Stomach (tissue), 4 donors: ENCODE measurements around the gene DAB1.

Source experiments
- EP300 ChIP-seq: sonication (generic); formaldehyde crosslinking; IDR thresholded peaks from one replicate; pipeline ENCODE4 v1.6.1; 2017; ENCODE audit warnings: antibody characterized with exemption
- POLR2A ChIP-seq, 4 donors: fragments of 450-650 bp; IDR thresholded peaks; one replicate each; pipeline ENCODE4 v1.6.1; 2016; ENCODE audit warnings: antibody characterized with exemption in 4 of 4, control low read depth in 2 of 4, mild to moderate bottlenecking in 1 of 4, moderate library complexity in 1 of 4
- POLR2AphosphoS5 ChIP-seq, 3 donors: sonication (generic); formaldehyde crosslinking; IDR thresholded peaks; one replicate each; pipeline ENCODE4 v1.6.1; 2016; ENCODE audit warnings: antibody characterized with exemption in 3 of 3
- TF ChIP-seq, protein P1 (sequence below), 7 experiments: fragments of 450-650 bp in 4 of 7; fragments of 200-600 bp in 3 of 7; sonication (generic) in 3 of 7; IDR thresholded peaks; one replicate each; pipeline ENCODE4 v1.5.1; 2016 to 2019; ENCODE audit warnings: antibody characterized with exemption in 7 of 7, control low read depth in 2 of 7, mild to moderate bottlenecking in 1 of 7

DNA sequence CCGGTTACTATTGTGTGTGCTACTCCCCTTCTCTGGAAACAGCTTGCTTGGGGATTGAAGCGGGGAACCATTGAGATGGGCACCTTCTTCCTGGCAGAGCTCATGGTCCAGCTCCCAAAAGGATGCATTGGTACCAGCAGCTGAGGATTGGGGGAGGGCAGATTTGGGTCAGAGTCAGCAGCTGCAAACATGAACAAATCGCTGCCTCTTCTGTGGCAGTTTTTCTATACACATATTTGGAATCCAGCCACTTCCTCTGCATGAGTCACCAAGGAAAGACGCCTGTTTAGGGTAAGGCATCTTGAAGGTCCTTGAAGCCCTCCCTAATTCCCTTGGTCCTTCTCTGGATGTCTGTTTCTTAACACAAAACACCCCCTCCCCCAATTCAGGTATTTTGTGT is 104.7 kb downstream of the DAB1 start:
- TF ChIP-seq, protein P1, sequence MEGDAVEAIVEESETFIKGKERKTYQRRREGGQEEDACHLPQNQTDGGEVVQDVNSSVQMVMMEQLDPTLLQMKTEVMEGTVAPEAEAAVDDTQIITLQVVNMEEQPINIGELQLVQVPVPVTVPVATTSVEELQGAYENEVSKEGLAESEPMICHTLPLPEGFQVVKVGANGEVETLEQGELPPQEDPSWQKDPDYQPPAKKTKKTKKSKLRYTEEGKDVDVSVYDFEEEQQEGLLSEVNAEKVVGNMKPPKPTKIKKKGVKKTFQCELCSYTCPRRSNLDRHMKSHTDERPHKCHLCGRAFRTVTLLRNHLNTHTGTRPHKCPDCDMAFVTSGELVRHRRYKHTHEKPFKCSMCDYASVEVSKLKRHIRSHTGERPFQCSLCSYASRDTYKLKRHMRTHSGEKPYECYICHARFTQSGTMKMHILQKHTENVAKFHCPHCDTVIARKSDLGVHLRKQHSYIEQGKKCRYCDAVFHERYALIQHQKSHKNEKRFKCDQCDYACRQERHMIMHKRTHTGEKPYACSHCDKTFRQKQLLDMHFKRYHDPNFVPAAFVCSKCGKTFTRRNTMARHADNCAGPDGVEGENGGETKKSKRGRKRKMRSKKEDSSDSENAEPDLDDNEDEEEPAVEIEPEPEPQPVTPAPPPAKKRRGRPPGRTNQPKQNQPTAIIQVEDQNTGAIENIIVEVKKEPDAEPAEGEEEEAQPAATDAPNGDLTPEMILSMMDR (IDR thresholded peaks at IDR 0.05): no peak
- TF ChIP-seq POLR2AphosphoS5 (IDR thresholded peaks at IDR 0.05) (no peak), POLR2A (IDR thresholded peaks at IDR 0.05) (no peak), EP300 (no peak)
